Kidney capillary endothelial cell (primary cell): ENCODE measurements around the gene TMEM121.
"Not testable (repeated sequence)": the region's sequence is repeated elsewhere in the genome, so short reads cannot be mapped to it uniquely, and the experiment has no call there.

Source experiments
- DNase-seq: peaks from one replicate; pipeline ENCODE4 v3.0.0-alpha.2; 2018; ENCODE audit warnings: low spot score

TMEM121 gene

DNA sequence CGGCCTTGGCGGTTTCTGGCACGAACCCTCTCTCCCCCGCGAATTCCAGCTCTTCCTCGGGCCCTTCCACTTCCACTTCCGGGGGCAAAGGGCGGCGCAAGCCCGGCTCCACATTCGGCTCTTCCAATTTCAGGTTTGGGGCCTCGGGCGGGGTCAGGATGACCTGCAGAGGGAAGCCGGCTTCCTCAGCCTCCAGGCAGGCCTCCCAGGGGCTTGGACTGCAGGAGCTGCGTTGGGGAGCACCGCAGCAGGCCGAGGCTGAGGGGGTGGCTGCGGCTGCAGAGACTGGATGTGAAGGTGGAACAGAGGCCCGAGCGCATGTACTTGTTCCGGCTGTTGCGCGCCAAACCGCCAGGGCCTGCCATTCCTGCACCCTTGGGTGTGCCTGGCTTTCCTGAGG is 20.7 kb downstream of the TMEM121 start:
- not testable (repeated sequence) for DNase-seq

- DNase-seq, result no peak
Observed at GRCh38 chr14:105547741-105548169, 21.4 kb downstream of the TMEM121 start.

DNA sequence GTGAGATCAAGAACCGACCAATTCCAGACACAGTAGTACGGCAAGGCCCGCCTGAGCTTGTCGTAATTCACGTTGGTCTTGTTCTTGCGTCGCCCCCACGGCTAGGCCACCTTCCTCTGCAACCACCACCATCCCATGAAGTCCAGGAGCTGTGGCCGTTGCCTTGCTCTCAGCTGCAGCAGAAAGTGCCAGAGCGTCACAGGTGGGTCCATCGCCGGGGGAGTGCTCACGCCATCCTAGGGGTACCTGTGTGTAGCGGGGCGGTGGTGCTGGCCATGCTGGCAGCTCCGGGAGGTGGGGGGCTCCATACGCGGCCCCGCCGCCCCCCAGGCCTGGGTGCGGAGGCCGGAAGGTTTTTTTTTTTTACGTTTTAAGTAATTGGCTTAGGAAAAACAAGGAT is 23.1 kb downstream of the TMEM121 start:
- no peak for DNase-seq

- no peak for DNase-seq
Observed at GRCh38 chr14:105554022-105554421, 27.6 kb downstream of the TMEM121 start.

DNA sequence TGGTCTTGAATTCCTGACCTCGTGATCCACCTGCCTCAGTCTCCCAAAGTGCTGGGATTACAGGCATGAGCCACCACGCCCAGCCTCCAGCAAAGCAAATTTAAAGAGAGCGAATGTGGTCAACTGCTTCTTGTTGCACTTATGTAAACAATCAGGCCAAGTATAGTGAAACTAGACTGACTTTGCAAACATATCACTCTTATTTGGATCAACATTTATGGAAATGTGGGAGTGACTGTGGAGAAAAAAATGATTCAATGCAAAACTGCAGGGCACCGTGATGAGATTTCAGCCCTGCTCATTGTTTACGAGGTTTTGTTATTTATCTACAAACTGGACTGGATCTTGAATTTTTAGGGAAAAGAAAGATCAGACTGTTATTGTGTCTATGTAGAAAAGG is 28.1 kb downstream of the TMEM121 start:
- DNase-seq, result no peak

GRCh38 chr14:105557671-105558070 is 31.3 kb downstream of the TMEM121 start:
- not testable (repeated sequence) for DNase-seq

- not testable (repeated sequence) for DNase-seq
Observed at GRCh38 chr14:105558449-105559154, 32.2 kb downstream of the TMEM121 start.

- DNase-seq, result not testable (repeated sequence)
Observed at GRCh38 chr14:105559384-105560047, 33.1 kb downstream of the TMEM121 start.

- not testable (repeated sequence) for DNase-seq
Observed at GRCh38 chr14:105560048-105560669, 33.8 kb downstream of the TMEM121 start.

GRCh38 chr14:105561345-105561744 is 35.0 kb downstream of the TMEM121 start:
- not testable (repeated sequence) for DNase-seq

DNA sequence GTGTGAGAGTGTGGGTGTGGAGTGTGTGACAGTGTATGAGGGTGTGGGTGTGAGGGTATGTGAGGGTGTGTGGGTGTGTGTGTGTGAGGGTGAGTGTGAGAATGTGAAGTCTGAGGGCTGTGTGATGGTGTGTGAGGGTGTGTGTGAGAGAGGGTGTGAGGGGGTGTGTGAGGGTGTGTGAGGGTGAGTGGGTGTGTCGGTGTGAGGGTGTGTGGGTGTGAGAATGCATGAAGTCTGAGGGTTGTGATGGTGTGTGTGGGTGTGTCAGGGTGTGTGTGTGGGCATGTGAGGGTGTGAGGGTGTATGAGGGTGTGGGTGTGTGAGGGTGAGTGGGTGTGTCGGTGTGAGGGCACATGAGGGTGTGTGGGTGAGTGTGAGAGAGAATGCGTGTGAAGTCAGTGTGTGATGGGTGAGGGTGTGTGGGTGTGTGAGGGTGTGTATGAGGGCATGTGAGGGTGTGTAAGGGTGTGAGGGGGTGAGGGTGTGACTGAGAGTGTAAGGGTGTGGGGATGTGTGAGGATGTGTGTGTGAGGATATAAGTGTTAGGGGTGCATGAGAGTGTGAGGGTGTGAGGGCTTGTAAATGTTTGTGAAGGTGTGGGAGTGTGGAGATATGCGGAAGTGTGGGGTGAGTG is 36.4 kb downstream of the TMEM121 start:
- DNase-seq, result no peak

- DNase-seq, result no peak
Observed at GRCh38 chr14:105563347-105563737, 37.0 kb downstream of the TMEM121 start.

DNA sequence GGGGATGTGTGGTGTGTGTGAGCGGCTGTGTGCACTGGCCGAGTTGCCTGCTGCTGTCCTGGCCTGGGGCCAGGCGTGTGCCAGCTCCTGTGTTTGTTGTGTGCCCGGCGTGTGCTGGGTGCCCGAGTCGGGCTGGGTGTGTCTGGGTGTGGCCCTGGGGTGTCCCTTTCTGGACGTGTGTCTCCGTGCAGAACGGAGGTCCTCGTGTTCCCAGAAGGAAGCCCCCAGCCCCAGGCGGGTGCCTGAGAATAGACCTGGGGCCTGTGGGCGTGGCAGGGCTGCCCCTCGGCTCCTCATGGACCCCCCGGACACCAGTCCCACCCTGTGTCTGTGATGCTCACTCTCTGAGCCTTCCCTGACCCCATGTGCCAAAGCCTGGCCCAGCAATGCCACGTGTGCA is 38.2 kb downstream of the TMEM121 start:
- not testable (repeated sequence) for DNase-seq

DNA sequence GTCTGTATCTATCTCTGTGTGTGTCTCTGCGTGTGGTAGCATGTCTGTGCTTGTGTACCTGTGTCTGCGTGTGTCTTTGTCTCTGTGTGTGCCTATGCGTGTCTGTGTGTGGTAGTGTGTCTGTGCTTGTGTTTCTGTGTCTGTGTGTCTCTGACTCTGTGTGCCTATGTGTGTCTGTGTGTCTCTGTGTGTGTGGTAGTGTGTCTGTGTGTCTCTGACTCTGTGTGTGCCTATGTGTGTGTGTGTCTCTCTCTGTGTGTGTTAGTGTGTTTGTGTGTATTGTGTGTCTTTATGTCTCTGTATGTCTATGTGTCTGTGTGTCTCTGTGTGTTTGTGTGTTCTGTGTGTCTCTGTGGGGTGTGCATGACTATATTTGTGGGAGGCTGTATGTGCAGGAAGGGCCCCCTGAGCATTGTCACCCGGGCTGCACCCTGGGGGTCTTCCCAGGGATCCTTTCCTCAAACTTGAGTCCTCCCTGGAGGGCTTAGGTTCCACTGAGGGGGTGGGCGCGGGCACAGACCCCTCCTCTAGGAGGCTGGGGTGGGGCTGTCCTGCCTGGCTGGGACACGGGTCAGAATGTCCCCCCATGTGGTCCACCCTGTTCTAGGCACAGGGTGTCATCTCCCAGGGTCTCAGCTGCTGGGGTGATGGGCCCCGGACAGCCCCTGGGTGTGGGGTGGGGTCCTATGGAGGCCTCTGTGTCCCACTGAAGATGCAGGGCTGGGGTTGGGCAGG is 39.0 kb downstream of the TMEM121 start:
- not testable (repeated sequence) for DNase-seq

- DNase-seq, result not testable (repeated sequence)
Observed at GRCh38 chr14:105566248-105567163, 40.1 kb downstream of the TMEM121 start.

DNA sequence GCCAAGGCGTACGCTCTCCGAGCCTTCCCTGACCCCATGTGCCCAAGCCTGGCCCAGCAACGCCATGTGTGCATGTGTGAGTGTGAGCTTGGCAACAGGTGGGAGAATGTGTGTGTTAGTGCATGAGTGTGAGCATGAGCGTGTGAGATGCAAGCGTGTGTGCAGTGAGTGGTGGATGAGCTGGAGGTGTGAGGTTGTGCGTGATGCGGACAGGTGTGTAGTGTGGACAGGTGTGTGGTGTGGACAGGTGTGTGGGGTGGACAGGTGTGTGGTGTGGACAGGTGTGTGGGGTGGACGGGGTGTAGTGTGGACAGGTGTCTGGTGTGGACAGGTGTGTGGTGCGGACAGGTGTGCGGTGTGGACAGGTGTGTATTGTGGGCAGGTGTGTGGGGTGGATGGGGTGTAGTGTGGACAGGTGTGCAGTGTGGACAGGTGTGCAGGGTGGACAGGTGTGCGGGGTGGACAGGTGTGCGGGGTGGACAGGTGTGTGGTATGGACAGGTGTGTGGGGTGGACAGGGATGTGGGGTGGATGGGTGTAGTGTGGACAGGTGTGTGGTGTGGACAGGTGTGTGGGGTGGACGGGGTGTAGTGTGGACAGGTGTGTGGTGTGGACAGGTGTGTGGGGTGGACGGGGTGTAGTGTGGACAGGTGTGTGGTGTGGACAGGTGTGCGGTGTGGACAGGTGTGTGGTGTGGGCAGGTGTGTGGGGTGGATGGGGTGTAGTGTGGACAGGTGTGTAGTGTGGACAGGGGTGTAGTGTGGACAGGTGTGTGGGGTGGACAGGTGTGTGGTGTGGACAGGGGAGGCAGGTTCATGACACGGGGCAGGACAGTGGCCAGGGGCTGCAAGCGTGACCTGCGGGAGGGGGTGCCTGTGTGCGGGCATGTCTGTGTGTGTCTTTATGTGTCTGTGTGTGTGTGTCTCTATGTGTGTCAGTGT is 41.1 kb downstream of the TMEM121 start:
- DNase-seq, result not testable (repeated sequence)

GRCh38 chr14:105568140-105568843 is 41.9 kb downstream of the TMEM121 start:
- not testable (repeated sequence) for DNase-seq

GRCh38 chr14:105568859-105569766 is 42.7 kb downstream of the TMEM121 start:
- DNase-seq, result no peak
